ENCODE results near the gene ZNF722. TPM values are rescaled to one million over a fixed set of nuclear protein-coding genes. Genes with fewer than 3 reads are reported as not detected.

The ZNF722 gene
- polyA plus RNA-seq, 1 experiment, result not detected

DNA sequence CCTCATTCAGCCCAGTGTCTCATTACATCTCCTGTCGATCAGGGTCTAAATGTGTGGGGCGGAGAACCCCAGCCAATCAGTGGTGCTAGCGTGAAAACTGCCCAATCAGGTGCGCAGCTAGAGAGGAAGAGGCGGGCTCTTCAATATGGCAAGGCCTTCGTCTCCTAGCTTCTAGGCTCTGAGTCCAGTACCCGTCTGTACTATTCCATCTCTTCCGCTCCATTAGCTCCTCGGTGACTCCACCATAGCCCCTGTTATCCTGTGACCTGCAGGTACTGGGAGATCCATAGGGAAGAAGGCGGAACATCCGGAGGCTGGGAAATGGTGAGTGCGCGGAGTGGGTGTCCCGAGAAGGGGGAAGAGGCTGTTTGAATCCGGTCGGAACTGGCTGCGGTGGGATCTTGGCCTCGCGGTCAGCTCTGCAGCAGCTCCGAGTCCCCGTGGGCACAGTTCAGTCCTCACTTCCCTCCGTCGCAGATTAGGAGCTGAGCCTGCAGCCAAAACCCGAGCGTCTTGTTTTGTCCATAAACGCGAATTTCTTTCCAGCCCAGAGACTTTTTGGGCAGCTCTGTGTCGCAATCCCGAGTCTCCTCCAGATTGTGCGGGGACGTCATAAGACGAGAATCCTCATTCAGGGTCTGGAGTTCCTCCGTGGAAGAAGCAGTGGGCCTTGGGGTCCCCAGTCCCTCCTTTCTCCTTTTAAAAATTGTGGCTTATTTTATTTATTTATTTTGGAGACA, 46.8 kb downstream of the ZNF722 start, which contains the start of gene ZNF727:
Gene ZNF727 (plus strand): TSS at position 134 of the 740 bp plus-strand sequence. CDS start 188 bp downstream, at position 322.
- ChIA-PET POLR2A (no interaction called here), CTCF (interaction anchor here (0.7 kb wide), 1 partner anchor 9 kb away, joined by 3 read pairs; no protein-coding TSS in a partner anchor)
- no peaks in the 10 kb centered on the region for H3K36me3 ChIP-seq (ENCODE audit: control insufficient read depth, insufficient read depth, low read length)
- DNase-seq (ENCODE audit: low read depth), result no peak
- no peak within 1 kb of the TSS for H3K4me3 ChIP-seq (ENCODE audit: low read depth, low read length)
- TF ChIP-seq, protein P1, sequence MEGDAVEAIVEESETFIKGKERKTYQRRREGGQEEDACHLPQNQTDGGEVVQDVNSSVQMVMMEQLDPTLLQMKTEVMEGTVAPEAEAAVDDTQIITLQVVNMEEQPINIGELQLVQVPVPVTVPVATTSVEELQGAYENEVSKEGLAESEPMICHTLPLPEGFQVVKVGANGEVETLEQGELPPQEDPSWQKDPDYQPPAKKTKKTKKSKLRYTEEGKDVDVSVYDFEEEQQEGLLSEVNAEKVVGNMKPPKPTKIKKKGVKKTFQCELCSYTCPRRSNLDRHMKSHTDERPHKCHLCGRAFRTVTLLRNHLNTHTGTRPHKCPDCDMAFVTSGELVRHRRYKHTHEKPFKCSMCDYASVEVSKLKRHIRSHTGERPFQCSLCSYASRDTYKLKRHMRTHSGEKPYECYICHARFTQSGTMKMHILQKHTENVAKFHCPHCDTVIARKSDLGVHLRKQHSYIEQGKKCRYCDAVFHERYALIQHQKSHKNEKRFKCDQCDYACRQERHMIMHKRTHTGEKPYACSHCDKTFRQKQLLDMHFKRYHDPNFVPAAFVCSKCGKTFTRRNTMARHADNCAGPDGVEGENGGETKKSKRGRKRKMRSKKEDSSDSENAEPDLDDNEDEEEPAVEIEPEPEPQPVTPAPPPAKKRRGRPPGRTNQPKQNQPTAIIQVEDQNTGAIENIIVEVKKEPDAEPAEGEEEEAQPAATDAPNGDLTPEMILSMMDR (IDR thresholded peaks at IDR 0.05; ENCODE audit: insufficient read depth, low read depth, low read length), result no peak
- no peaks in the 10 kb centered on the region for H3K27me3 ChIP-seq (ENCODE audit: control insufficient read depth, insufficient read depth, low read length)

DNA sequence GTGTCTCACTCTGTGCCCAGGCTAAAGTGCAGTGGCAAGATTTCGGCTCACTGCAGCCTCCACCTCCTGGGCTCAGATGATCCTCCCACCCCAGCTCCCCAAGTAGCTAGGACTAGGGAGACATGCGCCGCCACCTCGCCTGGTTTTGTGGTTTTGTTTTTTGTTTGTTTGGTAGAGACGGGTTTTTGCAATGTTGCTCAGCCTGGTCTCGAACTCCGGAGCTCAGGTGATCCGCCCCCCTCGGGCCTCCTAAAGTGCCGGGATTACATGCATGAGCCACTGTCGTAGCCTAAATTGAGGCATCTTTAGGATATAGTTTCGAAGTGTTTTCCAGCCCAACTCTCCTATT, 47.4 kb downstream of the ZNF722 start:
- ChIA-PET CTCF (interaction anchor here (0.7 kb wide), 1 partner anchor 8 kb away, joined by 3 read pairs; no protein-coding TSS in a partner anchor), POLR2A (no interaction called here)
- Histone ChIP-seq H3K27me3 (ENCODE audit: control insufficient read depth, insufficient read depth, low read length) (no peaks in the 10 kb centered on the region), H3K36me3 (ENCODE audit: control insufficient read depth, insufficient read depth, low read length) (no peaks in the 10 kb centered on the region), H3K4me3 (ENCODE audit: low read depth, low read length) (no peak overlapping the region)
- no peak for DNase-seq (ENCODE audit: low read depth)
- TF ChIP-seq, protein P1 (IDR thresholded peaks at IDR 0.05; ENCODE audit: insufficient read depth, low read depth, low read length), result no peak

Small RNAs within 50 kb of the gene (small RNA-seq; reads per million reads assigned to genes)
- not detected for gene AC092634.1 (ENCODE audit: insufficient read length, low read depth, low replicate concordance)
- gene AC092634.7 (ENCODE audit: insufficient read length, low read depth, low replicate concordance), result not detected
- not detected for gene VN1R36P (ENCODE audit: insufficient read length, low read depth, low replicate concordance)

Other genes with a start within 250 kb of the ZNF722 start
- not detected in 2 replicates for gene ZNF727, start 46.6 kb downstream of the ZNF722 start, polyA plus RNA-seq (2011; rRNA removed)
- gene ZNF735, start 208.4 kb downstream of the ZNF722 start, polyA plus RNA-seq (2011; rRNA removed), result not detected in 2 replicates
- gene ZNF679, start 229.6 kb downstream of the ZNF722 start, polyA plus RNA-seq (2011; rRNA removed), result not detected in 2 replicates

All from BJ (cell line).